NT2/D1 (cell line): ENCODE measurements around the gene WDR31.
"Not testable (repeated sequence)": the region's sequence is repeated elsewhere in the genome, so short reads cannot be mapped to it uniquely, and the experiment has no call there.

Source experiments
- DNase-seq: peaks from one replicate; pipeline ENCODE4 v3.0.0-alpha.2; 2011; ENCODE audit warnings: low read depth, low spot score
- H3K27me3 ChIP-seq: 2 replicates; pipeline ENCODE4 v1.6.0; 2011; ENCODE audit warnings: mild to moderate bottlenecking; ENCODE audit not compliant: insufficient read length, insufficient read depth
- H3K36me3 ChIP-seq: 2 replicates; pipeline ENCODE4 v1.6.1; 2011; ENCODE audit warnings: mild to moderate bottlenecking, low read length, mixed read lengths; ENCODE audit not compliant: insufficient read depth, insufficient read length
- H3K4me1 ChIP-seq: 2 replicates; pipeline ENCODE4 v1.5.1; 2011; ENCODE audit not compliant: insufficient read depth, insufficient read length
- H3K4me3 ChIP-seq: 2 replicates; pipeline ENCODE4 v1.5.1; 2011; ENCODE audit warnings: low read depth; ENCODE audit not compliant: insufficient read length
- H3K9ac ChIP-seq: 2 replicates; pipeline ENCODE4 v1.6.0; 2011; ENCODE audit warnings: low read depth; ENCODE audit not compliant: insufficient read length
- H3K9me3 ChIP-seq: 2 replicates; pipeline ENCODE4 v1.5.1; 2011; ENCODE audit warnings: mild to moderate bottlenecking, low read length; ENCODE audit not compliant: insufficient read depth
- SUZ12 ChIP-seq: IDR thresholded peaks from 2 replicates; pipeline ENCODE4 v1.6.1; 2011; ENCODE audit not compliant: insufficient read length, insufficient read depth; ENCODE audit errors: extremely low read depth
- YY1 ChIP-seq: IDR thresholded peaks from 2 replicates; pipeline ENCODE4 v1.6.1; 2011; ENCODE audit not compliant: insufficient read length, insufficient read depth
- ZNF274 ChIP-seq: IDR thresholded peaks from 2 replicates; pipeline ENCODE4 v1.6.1; 2011; ENCODE audit warnings: mild to moderate bottlenecking, low read depth, low read length

The WDR31 gene

GRCh38 chr9:113299800-113300292 is 40.2 kb downstream of the WDR31 start:
- H3K4me3 ChIP-seq: no peak overlapping the region
- TF ChIP-seq SUZ12: no peak
- no peak for TF ChIP-seq ZNF274
- no peak for TF ChIP-seq YY1
- H3K27me3 ChIP-seq: no peaks in the 10 kb centered on the region
- no peaks in the 10 kb centered on the region for H3K9me3 ChIP-seq
- H3K9ac ChIP-seq: no peak overlapping the region
- peaks cover 6% of the 10 kb centered on the region for H3K4me1 ChIP-seq
- no peaks in the 10 kb centered on the region for H3K36me3 ChIP-seq
- no peak for DNase-seq

- Histone ChIP-seq H3K9ac (no peak overlapping the region), H3K9me3 (no peaks in the 10 kb centered on the region), H3K4me1 (peaks cover 6% of the 10 kb centered on the region), H3K36me3 (peaks cover 1% of the 10 kb centered on the region), H3K4me3 (no peak overlapping the region), H3K27me3 (no peaks in the 10 kb centered on the region)
- no peak for DNase-seq
- no peak for TF ChIP-seq ZNF274
- TF ChIP-seq SUZ12: no peak
- no peak for TF ChIP-seq YY1
Observed at GRCh38 chr9:113298924-113299770, 40.9 kb downstream of the WDR31 start.

GRCh38 chr9:113298311-113298710 is 41.8 kb downstream of the WDR31 start:
- no peak for TF ChIP-seq ZNF274
- no peak for TF ChIP-seq YY1
- no peak for TF ChIP-seq SUZ12
- Histone ChIP-seq H3K9me3 (no peaks in the 10 kb centered on the region), H3K4me3 (no peak overlapping the region), H3K27me3 (no peaks in the 10 kb centered on the region), H3K36me3 (peaks cover 9% of the 10 kb centered on the region), H3K9ac (no peak overlapping the region), H3K4me1 (peaks cover 6% of the 10 kb centered on the region)
- DNase-seq: no peak

- H3K4me3 ChIP-seq: no peak overlapping the region
- H3K27me3 ChIP-seq: no peaks in the 10 kb centered on the region
- no peak overlapping the region for H3K9ac ChIP-seq
- no peaks in the 10 kb centered on the region for H3K4me1 ChIP-seq
- no peak for DNase-seq
- TF ChIP-seq YY1: no peak
- no peak for TF ChIP-seq ZNF274
- TF ChIP-seq SUZ12: no peak
- no peaks in the 10 kb centered on the region for H3K9me3 ChIP-seq
- peaks cover 22% of the 10 kb centered on the region for H3K36me3 ChIP-seq
Observed at GRCh38 chr9:113296796-113297558, 43.1 kb downstream of the WDR31 start.

- H3K27me3 ChIP-seq, H3K9ac ChIP-seq, H3K4me3 ChIP-seq, H3K4me1 ChIP-seq, H3K9me3 ChIP-seq, DNase-seq: not testable (repeated sequence)
- H3K36me3 ChIP-seq: peaks cover 29% of the 10 kb centered on the region
Observed at GRCh38 chr9:113296247-113296646, 43.8 kb downstream of the WDR31 start.

- H3K4me3 ChIP-seq: no peak overlapping the region
- no peaks in the 10 kb centered on the region for H3K9me3 ChIP-seq
- peaks cover 57% of the 10 kb centered on the region for H3K36me3 ChIP-seq
- no peaks in the 10 kb centered on the region for H3K27me3 ChIP-seq
- H3K9ac ChIP-seq: no peak overlapping the region
- TF ChIP-seq SUZ12 (no peak), ZNF274 (no peak), YY1 (no peak)
- H3K4me1 ChIP-seq: no peaks in the 10 kb centered on the region
- DNase-seq: no peak
Observed at GRCh38 chr9:113293285-113293878, 46.7 kb downstream of the WDR31 start.

- DNase-seq: no peak
- no peaks in the 10 kb centered on the region for H3K4me1 ChIP-seq
- H3K36me3 ChIP-seq: peaks cover 86% of the 10 kb centered on the region
- no peaks in the 10 kb centered on the region for H3K27me3 ChIP-seq
- no peaks in the 10 kb centered on the region for H3K9me3 ChIP-seq
- H3K4me3 ChIP-seq: no peak overlapping the region
- H3K9ac ChIP-seq: no peak overlapping the region
- TF ChIP-seq ZNF274 (no peak), SUZ12 (no peak), YY1 (no peak)
Observed at GRCh38 chr9:113290052-113290607, 49.9 kb downstream of the WDR31 start.
